Chondrocyte (in vitro differentiated cells): Measurements from ENCODE around the gene THRB. TPM values are rescaled to one million over a fixed set of nuclear protein-coding genes. Genes with fewer than 3 reads are reported as not detected.

Source experiments
- DNase-seq: peaks from one replicate; pipeline ENCODE4 v3.0.0; 2021; ENCODE audit warnings: mixed read lengths, low spot score
- H3K27ac Mint-ChIP-seq: one replicate; pipeline ENCODE4 v1.8.0; 2021; ENCODE audit warnings: mild to moderate bottlenecking, moderate library complexity, mixed read lengths; ENCODE audit not compliant: unreplicated experiment
- H3K27me3 Mint-ChIP-seq: 2 replicates; pipeline ENCODE4 v1.8.0; 2021; ENCODE audit warnings: low read depth, mixed read lengths
- H3K36me3 Mint-ChIP-seq: 2 replicates; pipeline ENCODE4 v1.8.0; 2021; ENCODE audit warnings: low read depth, mixed read lengths
- H3K4me1 Mint-ChIP-seq: 2 replicates; pipeline ENCODE4 v1.8.0; 2021; ENCODE audit warnings: low read depth, mild to moderate bottlenecking, mixed read lengths
- H3K4me3 Mint-ChIP-seq: one replicate; pipeline ENCODE4 v1.8.0; 2021; ENCODE audit warnings: mild to moderate bottlenecking, moderate library complexity, mixed read lengths; ENCODE audit not compliant: unreplicated experiment
- H3K9me3 Mint-ChIP-seq: 2 replicates; pipeline ENCODE4 v1.8.0; 2021; ENCODE audit warnings: low read depth, mixed read lengths
- total RNA-seq: library from RNA; stranded (reverse); gene quantifications from 3 replicates; pipeline ENCODE4 v1.2.1, GENCODE V29; 2021
- TF ChIP-seq, protein P1 (sequence below): fragments of 200-600 bp; sonication (generic); IDR thresholded peaks from 2 replicates; pipeline ENCODE4 v1.5.0; 2021; ENCODE audit warnings: antibody characterized with exemption, mild to moderate bottlenecking, moderate library complexity

Gene THRB
- total RNA-seq, 1 donor from 2014 or later: 3.8 TPM

DNA sequence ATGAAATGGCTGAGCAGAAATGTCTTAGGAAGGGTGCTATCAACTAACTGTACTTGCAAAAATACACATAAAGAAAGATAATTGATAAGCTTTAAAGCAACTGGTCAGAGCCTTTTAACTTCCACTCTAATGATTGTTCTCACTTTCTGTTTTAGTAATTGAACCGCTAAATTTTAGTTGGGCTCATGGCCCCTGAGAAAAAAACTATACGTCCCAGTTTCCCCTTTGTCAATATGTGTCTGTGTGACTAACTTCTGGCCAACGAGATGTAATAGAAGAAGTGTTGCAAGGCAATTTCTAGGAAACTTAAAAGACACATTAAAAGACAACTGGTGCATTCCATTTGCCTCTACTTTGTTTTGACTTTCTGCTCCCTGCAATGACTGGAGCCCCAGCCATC, 325.7 kb downstream of the THRB start:
- Mint-ChIP-seq H3K36me3 (no peaks in the 10 kb centered on the region), H3K4me3 (no peak overlapping the region), H3K4me1 (no peaks in the 10 kb centered on the region), H3K9me3 (no peaks in the 10 kb centered on the region), H3K27ac (no peak overlapping the region), H3K27me3 (no peaks in the 10 kb centered on the region)
- DNase-seq: no peak
- TF ChIP-seq, protein P1, sequence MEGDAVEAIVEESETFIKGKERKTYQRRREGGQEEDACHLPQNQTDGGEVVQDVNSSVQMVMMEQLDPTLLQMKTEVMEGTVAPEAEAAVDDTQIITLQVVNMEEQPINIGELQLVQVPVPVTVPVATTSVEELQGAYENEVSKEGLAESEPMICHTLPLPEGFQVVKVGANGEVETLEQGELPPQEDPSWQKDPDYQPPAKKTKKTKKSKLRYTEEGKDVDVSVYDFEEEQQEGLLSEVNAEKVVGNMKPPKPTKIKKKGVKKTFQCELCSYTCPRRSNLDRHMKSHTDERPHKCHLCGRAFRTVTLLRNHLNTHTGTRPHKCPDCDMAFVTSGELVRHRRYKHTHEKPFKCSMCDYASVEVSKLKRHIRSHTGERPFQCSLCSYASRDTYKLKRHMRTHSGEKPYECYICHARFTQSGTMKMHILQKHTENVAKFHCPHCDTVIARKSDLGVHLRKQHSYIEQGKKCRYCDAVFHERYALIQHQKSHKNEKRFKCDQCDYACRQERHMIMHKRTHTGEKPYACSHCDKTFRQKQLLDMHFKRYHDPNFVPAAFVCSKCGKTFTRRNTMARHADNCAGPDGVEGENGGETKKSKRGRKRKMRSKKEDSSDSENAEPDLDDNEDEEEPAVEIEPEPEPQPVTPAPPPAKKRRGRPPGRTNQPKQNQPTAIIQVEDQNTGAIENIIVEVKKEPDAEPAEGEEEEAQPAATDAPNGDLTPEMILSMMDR: no peak

DNA sequence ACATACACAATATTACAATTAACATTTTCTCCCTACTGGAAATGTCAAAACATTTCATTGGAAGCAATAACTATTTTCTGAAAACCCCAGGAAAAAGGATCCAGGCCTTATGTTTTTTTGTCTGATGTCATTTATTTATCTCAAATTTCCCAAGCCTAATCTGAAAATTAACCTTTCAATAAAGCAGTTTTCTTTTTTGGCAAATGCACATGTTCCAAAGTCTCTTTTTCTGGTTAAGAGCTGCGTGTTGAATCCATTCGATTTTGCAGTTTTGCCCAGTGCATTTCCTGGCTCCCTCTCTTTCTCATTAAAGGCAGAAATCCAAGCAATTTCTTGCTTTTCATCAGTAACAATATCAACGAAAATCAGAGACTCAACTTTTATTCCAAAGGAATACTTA, 327.2 kb downstream of the THRB start:
- no peaks in the 10 kb centered on the region for H3K9me3 Mint-ChIP-seq
- TF ChIP-seq, protein P1: no peak
- H3K27ac Mint-ChIP-seq: no peak overlapping the region
- no peak overlapping the region for H3K4me3 Mint-ChIP-seq
- no peaks in the 10 kb centered on the region for H3K27me3 Mint-ChIP-seq
- DNase-seq: no peak
- no peaks in the 10 kb centered on the region for H3K36me3 Mint-ChIP-seq
- H3K4me1 Mint-ChIP-seq: no peaks in the 10 kb centered on the region

DNA sequence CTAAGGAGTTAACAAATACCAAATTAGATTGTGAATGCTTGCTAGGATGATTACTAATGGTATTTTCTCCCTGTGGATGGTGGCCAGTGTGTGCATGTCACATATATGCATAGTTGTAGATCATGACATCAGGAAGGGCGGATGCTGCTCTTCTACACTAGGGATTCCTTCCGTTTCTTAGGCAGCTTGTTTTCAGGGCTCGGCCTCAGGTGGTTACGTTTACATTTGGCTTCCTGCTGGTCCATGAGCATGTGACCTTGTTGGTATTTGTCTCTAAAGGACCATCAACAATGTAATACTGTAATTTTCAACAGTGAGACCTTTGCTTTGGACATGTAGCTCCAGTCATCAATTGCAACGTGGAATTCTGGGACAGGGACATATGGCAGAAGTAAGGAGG, 328.1 kb downstream of the THRB start:
- Mint-ChIP-seq H3K9me3 (no peaks in the 10 kb centered on the region), H3K27me3 (no peaks in the 10 kb centered on the region), H3K27ac (no peak overlapping the region), H3K4me3 (no peak overlapping the region), H3K4me1 (peaks cover 3% of the 10 kb centered on the region), H3K36me3 (no peaks in the 10 kb centered on the region)
- DNase-seq: no peak
- TF ChIP-seq, protein P1: no peak

DNA sequence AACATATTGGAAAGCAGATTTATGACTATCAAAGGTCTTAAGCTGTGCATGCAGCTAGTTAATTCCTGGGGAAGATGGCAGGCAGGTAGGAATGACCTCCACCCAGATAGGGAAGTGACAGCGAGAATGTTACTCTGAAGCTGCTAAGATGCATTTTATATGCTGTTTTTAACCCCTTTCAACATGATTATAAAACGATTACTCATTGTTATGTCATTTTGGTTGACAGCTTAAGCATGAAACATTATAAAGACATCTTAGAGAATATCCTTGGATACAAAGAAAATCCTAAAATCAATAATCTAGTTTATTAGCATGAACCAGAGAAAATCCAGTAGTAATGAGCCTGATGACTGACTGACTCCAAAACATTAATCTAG, 329.1 kb downstream of the THRB start:
- Mint-ChIP-seq H3K36me3 (no peaks in the 10 kb centered on the region), H3K4me3 (no peak overlapping the region), H3K4me1 (peaks cover 3% of the 10 kb centered on the region), H3K9me3 (no peaks in the 10 kb centered on the region), H3K27me3 (no peaks in the 10 kb centered on the region), H3K27ac (no peak overlapping the region)
- no peak for DNase-seq
- TF ChIP-seq, protein P1: no peak

DNA sequence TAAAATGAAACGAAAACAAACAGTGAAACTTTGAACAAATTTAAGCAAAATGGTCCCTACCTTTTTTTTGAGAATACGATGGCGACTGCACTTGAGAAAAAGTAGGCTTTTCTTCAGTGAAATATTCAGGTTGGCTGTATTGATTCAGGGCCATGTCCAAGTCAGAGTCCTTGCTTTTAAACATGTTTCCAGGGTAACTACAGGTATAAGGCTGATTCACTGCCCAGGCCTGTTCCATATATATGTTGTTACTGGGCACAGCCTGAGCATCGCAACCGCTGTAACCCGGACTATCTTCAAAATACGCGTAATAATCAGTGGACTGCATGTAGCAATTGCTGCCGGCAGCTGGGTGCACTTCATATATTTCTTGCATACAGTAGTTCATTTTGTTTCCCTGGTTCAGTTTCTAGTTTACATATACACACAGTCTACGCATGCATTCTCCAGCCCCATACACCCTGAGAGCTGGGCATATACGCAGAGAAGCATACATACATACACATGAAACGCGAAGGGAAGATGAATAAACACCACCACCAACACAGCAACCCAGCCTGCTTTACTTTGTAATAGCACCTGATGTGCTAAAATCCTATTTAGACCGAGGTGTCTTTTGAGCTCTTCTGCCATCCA, 329.6 kb downstream of the THRB start:
- no peaks in the 10 kb centered on the region for H3K36me3 Mint-ChIP-seq
- H3K9me3 Mint-ChIP-seq: no peaks in the 10 kb centered on the region
- H3K27me3 Mint-ChIP-seq: no peaks in the 10 kb centered on the region
- H3K4me1 Mint-ChIP-seq: peaks cover 3% of the 10 kb centered on the region
- H3K27ac Mint-ChIP-seq: no peak overlapping the region
- no peak overlapping the region for H3K4me3 Mint-ChIP-seq
- TF ChIP-seq, protein P1: no peak
- DNase-seq: no peak
